NCI-H774 (cell line): ENCODE measurements around the gene TMCC1.
"Not testable (repeated sequence)": the region's sequence is repeated elsewhere in the genome, so short reads cannot be mapped to it uniquely, and the experiment has no call there.

Source experiments
- DNase-seq: peaks from one replicate; lab custom pipeline; 2025; lab: John Stamatoyannopoulos, UW

Gene TMCC1

DNA sequence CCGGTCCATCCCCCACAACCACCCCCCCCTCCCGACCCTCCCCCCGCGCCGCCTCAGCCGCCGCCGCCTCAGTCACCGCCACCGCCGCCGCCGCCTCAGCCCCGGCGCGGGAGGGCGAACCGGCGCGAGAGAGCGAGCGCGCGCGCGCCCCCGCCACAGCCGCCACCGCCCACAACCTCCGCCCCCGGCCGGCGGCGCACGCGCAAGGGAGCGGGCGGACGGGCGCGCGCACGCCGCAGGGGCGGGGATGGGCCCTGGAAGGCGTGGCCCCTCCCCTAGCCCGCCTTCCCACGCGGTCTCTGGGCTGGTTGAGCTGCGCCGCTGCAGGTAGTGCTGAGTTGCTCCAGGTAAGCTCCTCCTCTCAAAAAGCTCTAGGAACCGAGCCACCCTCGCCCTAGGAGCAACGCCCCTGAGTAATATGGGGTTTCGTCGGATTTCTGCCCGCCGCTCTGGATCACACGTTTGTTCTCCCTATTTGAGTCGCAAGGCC, at the start of gene TMCC1:
TSS of gene TMCC1 (minus strand) at position 131 of the 490 bp plus-strand sequence.
- DNase-seq = peak; percentile 96

DNA sequence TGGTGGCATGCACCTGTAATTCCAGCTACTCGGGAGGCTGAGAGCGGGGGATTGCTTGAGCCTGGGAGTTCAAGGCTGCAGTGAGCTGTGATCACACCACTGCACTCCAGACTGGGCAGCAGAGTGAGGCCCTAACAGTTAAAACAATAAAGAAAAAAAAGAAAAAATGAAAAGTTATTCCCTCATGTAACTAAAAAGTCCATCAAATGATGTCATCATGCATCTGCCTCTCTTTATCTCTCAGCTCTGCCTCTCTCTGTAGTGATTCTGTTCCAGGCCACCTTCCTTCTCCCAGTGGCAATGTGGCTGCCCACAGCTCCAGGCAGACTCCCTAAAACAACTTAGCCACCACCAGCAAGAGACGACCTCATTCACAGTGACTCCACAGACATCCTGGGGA, 49.5 kb upstream of the TMCC1 start:
- DNase-seq = no peak

DNA sequence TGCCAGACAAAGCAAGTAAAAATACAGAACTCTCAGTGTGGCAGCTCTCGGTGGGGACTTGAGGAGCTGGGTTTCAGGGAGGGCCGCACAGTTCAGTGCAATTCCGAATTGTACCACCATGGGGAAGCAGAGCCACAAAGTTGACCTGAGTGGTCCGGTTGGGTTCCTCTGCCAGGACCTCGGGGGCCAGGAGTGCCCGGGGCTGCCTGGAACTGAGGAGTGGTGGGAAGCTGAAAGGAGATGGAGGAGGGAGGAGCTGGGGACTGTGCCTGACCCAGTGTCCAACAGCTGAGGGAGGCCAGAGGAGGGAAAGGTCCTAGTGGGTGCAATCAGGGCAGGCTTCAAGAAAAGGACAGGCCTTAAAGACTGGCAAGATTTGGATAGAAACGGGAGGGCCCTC, 48.8 kb upstream of the TMCC1 start:
- peak; percentile 11 for DNase-seq

DNA sequence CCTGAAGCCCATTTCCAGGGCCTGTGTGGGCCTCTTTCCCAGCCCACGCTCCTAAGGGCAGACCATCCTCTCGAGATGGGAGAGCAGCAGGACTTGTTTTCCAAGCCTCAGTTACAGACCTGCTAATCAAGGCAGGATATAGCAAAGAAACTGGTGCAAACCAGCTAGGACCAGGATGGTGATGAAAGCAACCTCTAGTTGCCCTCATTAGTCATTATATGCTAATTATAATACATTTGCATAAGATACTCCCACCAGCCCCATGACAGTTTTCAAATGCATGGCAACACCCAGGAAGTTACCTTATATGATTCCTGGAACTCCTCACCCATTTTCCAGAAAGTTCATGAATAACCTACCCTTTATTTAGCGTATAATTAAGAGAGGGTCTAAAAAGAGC, 46.6 kb upstream of the TMCC1 start:
- no peak for DNase-seq

DNA sequence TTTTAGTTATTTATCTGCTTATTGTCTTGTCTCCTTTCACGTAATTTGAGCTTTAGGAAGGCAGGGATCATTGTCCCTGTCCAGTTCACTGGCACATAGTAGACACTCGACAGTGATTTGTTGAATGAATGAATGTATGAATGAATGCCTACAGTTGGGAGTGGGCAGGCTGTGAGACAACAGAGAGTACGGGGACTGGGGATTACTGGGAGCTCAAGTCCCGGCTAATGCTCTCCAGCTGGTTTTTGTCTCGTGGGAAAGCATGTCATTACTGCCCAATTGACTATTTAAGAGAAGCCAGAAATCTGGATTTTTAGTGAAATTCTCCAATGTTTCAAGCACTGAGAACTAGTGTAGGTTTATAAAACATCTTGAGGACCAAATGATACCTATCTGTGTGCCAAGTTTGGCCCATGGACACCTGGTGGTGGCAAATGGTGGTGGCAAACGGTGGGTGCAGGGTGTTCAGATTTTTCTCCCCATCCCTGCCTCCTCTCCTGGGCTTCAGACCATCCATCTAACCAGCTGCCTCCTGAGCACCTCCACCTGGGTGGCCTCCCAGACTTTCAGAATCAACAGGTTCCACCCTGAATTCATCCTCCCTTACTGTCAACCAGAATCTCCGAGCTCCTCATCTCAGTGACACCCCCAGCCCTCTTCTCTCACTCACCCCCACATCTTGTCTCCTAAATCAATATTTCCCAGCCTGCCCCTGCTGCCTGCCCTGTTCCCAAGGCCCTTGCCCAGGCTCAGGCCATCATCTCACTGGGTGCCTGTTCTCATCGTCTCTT, 44.8 kb upstream of the TMCC1 start:
- no peak for DNase-seq

DNA sequence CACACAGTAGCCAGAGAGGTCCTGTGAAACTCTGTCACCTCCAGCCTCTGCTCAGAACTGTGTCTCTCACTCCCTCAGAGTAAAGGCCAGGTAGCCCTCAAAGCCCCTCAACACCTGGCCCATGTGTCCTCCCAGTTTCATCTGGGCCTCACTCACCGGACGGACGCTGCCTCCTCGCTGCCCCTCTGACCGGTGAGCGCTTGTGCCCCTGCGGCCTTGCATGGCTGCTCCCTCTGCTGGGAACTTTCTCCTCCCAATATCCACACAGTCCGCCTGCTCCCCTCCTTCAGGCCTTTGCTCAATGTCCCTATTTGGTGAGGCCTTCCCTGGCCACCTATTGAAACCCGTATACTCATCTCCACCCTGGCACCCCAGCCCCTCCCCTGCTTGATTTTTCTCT, 44.2 kb upstream of the TMCC1 start:
- DNase-seq = no peak

DNA sequence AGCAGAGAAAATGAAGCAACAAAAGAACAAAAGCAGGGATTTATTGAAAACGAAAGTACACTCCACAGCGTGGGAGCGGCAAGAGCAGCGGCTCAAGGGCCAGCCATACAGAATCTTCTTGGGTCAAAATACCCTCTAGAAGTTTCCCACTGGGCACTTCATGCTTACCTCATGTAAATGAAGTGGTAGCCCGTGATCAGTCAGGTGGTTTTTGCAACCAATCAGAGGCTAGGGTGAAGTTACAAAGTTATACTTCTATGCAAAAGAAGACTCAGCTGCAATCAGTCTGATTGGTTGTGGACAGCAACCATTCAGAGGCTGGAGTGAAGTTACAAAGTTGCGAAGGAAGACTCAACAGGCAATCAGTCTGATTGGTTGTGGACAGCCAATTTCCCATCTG, 43.2 kb upstream of the TMCC1 start:
- peak; percentile 60 for DNase-seq

DNA sequence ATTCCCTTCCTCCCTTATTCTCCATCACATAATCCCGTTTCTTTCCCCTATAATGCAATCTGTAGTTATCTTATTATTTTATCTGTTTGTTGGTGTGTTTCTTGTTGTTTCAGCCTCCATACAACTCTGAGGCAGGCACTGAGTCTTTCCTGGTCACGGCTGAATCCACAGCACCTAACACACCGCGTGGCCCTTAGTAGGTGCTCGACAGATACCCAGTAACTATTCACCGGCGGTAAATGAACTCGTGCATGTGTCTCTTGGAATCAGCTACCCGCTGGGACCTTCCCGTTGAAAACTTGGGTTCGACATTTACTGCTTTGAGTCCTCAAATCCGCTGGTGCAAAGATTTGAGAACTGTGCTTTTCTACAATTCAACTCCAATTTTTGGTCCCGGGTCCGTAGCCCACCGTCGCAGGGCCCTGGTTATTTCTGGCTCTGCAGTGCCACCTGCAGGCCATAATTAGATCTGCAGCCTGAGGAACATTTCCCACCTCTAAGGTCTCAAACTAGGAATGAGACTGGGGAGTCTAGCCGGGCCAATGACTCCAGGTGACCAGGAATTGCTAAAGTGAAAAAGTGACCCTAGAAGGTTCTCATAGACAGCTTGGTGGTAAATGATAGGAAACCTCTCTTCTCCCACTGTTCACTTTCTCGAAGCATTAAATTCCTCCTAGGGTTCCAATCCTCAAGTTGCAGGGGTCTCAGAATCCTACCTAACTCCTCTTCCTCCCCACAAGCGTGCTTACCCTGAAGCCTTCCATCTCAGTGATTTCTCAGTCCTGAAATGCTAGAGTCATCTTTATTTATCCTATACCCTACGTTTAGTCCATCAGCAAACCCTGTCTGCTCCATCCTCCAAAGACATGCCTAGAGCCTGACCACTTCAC, 41.0 kb upstream of the TMCC1 start:
- peak; percentile 8 for DNase-seq

DNA sequence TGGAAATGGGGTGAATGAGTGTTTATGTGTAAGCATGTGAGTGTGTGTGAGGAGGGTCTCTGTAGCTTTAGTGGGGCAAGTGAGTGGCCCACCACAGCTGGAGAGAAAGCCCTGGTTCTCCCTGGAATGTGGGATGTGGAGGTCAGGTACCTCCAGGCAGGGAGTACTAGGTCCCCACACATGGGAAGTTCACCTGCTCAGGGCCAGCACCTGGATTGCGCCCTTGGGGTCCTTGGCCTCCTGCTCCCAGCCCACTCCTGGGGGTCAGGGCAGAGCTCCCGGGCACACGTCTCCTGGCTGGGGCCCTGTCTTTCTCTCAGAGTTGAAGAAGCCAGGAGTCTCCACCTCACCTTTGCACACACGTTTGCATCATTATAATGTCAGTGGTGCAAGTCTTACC, 40.0 kb upstream of the TMCC1 start:
- no peak for DNase-seq

DNA sequence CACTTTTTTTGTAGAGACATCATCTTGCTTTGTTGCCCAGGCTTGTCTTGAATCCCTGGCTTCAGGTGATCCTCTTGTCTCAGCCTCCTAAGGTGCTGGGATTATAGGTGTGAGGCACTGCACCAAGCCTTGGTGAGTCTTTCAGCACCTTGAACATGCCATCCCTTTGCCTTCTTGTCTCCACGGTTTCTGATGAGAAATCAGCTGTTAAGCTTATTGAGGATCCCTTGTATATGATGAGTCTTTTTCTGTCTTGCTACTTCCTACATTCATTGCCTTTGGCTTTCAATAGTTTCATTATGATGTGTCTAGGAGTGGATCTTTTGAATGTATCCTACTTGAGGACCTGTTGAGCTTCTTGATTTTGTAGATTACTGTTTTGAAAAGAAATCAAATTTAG, 35.9 kb upstream of the TMCC1 start:
- DNase-seq = no peak

DNA sequence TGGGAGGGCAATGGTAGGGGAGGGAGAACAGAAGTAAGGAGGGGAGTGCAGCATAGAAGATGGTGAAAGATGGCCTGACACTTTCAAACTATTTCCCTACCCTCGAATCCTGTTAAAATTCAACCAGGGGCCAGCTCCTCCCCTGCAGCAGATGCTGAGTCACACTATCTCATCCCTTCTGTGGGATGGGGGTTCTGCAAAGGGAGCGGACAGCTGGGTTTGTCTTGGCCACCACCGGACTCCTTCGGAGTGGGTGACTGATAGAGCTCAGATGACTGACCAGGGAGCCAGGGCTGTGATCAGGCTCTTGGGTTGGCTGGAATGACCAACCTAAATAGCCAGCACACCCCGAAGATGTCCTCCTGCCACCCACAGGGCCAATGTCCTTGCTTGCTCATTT, 33.6 kb upstream of the TMCC1 start:
- DNase-seq = no peak

DNA sequence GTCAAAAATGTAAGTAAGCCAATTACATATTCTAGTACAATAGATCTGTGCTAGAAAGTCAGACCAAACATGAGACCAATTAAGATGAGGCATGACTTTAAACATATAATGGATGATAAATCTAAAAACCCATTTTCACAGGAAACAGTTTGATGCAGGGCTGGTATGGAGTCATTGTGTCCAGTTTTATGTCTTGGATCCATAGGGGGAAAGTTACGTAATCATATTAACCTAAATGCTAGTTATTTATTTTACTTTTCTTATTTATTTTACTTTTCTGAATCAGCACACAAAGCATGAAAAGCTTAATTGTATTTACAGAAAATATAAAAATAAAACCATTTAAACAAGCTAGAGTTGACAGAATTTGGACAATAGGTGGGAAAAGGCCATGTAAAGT, 26.3 kb upstream of the TMCC1 start:
- no peak for DNase-seq

DNA sequence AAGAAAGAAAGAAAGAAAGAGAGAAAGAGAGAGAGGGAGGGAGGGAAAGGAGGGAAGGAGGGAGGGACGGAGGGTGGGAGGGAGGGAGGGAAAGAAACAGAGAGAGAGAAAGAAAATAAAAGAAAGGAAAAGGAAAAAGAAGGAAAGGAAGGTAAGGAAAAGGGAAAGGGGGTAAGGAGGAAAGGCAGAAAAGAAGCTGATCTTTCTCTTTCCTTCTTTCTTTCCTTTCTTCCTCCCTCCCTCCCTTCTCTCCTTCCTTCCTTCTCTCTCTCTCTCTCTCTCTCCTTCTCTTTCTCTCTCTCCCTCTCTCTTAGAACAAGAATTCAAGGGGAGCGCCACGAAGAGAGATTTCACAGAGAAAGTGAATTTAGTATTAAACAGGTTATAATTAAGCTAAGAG, 25.8 kb upstream of the TMCC1 start:
- no peak for DNase-seq

DNA sequence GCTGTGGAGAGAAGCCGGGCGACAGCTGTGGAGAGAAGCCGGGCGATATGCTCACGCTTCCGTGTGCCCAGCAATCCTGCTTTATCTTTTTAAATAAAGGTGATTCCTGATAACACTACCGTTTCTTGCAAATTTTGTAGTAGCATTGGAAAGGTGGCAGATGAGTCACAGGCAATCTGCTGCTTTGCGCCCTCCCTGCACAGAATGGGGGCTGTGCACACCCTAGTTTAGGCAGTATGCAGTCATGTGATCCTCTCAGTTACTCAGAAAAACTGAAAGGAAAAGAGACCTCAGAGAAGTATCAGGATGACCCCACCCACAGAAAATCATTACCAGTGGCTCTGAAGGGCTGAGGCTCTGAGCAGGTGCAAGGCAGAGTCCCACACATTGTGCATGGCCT, 24.9 kb upstream of the TMCC1 start:
- DNase-seq = no peak

DNA sequence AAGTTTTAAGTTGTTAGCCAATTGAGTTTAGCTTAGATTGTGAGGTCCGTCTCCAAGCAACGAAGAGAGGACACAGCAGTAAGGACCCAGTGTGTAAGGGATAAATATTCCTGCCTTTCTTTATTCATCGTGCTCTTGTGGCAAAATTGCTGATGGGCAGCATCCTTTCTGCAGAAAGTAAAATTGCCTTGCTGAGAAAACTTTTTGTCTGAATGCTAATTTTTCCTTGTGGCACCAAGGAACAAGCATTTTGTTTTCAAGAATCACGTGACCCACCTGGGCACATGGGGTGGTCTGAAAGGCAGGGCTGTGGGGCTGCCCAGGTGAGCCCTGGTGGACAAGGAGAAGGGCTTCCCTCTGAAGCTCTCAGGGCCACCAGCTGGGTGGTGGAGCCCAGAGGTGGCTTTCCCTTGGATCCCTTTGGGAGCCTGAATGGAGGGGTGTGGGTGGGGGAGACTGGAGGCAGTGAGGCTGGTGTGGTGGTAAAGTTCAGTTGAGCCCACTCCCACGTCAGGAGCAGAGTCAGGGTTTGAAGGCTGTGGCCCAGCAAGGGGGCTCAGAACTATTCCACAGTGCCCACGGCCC, 24.0 kb upstream of the TMCC1 start:
- DNase-seq = no peak

DNA sequence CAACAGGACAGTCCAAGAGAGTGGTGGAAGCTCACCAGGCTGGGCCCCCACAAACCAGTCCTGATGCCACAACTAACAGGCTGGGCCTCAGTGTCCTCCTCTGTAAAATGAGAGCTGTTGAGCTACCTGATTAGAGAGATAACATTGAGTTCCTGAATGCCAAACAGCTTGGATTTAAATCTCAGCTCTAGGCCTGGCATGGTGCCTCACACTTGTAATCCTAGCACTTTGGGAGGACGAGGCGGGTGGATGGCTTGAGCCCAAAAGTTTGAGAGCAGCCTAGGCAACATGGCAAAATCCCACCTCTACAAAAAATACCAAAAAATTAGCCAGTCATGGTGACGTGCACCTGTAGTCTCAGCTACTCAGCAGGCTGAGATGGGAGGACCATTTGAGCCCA, 20.1 kb upstream of the TMCC1 start:
- no peak for DNase-seq

DNA sequence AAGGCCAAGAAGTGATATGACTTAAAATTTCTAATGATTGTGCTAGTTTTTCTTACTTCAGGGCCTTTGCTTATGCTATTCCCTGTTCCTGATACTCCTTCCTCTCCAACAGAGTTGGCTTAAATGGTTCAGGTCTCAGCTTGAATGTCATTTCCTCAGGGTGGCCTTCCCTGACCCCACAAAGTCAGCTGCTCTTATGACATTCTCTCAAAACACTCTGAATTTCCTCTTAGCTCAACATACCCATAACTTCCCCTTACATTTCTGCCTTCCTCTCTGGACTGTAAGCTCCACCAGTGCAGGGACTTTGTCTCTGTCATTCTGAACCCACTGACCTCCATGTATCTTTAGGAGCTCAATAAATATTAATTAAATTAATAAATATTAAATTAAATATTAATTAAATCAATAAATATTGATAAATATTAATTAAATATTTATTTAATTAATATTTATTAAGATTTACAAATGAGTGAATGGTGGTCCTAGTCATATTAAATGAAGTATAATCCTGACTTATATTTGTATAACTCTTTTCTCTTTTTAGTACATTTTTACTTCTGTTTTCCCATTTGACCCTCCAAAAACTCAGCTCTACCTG, 17.9 kb upstream of the TMCC1 start:
- no peak for DNase-seq

DNA sequence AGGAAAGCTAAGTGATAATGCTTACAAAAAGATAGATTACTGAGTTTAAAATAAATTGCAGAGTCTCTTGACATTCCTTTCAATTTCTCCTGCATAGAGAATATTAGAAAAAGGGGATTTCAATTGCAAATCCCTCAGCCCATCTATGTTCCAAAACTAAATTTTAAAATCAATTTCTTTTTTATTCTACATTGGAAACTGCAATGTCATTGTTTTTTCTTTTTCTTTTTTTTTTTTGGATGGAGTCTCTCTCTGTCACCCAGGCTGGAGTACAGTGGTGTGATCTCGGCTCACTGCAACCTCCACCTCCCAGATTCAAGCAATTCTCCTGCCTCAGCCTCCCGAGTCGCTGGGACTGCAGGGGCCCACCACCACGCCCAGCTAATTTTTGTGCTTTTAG, 15.7 kb upstream of the TMCC1 start:
- not testable (repeated sequence) for DNase-seq

DNA sequence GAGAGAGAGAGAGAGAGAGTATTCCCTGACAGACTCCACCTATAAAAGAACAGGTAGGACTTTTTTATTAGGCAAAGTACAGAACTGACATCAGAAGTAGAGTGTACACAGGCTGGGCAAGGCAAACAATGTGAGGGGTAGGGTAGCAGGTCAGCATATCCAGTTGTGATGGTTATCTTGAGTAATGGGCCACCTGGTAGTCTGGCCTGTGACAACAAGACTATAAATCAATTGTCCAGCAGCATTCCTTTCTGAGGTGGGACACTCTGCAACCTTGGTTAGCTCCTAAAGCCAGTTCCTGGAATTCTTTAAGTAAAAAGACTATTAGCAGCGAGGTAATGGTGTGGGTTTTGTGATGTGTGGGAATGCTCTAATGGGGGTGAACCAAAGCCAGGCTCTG, 14.9 kb upstream of the TMCC1 start:
- no peak for DNase-seq

DNA sequence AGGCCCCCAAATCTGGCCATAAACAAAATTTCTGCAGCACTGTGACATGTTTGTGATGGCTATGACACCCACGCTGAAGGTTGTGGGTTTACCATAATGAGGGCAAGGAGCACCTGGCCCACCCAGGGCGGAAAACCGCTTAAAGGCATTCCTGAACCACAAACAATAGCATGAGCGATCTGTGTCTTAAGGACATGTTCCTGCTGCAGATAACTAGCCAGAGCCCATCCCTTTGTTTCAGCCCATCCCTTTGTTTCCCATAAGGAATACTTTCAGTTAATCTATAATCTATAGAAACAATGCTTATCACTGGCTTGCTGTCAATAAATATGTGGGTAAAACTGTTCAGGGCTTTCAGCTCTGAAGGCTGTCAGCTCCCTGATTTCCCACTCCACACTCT, 7.8 kb upstream of the TMCC1 start:
- not testable (repeated sequence) for DNase-seq

DNA sequence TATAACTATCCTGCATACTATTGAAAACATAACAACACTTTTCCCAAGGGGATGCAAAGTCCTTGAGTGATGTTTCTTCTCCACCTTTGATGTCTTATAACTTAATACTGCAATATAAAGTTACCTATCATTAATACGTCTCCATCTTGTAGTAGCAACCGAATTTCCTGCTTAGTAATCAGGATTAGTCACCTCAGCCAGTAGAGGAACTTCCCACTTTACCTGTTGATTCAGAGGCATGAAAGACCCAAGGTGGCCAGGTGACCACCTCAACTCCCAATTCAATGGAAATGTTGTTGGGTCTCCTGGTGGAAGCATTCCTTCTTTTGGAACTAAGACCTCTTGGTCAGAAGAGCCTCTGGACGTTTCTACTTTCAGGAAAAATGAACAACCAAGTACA, 3.5 kb upstream of the TMCC1 start:
- DNase-seq = no peak

DNA sequence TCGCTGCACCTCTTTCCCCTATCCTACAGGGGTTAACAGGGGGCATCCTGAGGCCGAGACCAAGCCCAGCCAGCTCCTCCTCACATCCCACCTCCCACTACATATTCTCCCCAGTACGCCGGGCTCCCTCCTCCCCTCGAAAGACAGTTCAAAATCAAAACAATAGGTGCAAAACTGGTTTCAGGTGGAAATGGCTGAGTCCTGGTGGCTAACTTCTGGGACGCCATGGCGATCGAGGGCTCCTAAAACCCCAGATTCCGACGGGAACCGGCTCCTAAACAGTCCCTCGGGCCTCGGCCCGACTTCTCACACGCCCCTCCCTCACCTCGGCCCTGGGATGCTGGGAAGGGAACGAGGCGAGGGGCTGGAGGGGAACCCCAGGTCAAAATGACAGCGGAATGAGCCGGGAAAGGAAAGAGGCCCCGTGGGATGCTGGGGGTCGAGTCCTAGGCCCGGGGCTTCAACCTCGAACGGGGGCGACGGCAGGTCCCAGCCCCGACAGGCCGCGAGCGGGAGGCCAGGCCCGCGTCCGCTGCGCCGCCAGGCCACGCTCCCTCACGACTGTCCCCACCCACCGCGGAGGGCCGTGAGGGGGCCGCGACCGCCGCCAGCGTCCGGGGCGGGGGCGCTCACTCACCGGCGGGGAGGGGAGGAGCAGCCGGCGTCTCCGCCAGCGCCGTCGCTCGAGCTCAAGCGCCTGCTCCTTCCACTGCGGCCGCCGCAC, 492 bp downstream of the TMCC1 start:
- peak; percentile 76 for DNase-seq
